Activated T-helper 17 cell treated with anti-CD3 and anti-CD28 coated beads, Interleukin-2, amount 50 U/mL, for 72 hours (primary cell): ENCODE data around the gene PGAP2. TPM values are rescaled to one million over a fixed set of nuclear protein-coding genes. Genes with fewer than 3 reads are reported as not detected.

Experiments
- ATAC-seq: fragments of 150-1000 bp; cut with Tn5 transposase; replicated peaks from 2 replicates; pipeline ENCODE4 v1.10.0; 2021; ENCODE audit warnings: mild to moderate bottlenecking, moderate library complexity
- H3K27ac Mint-ChIP-seq: one replicate; pipeline ENCODE4 v1.8.0; 2022; ENCODE audit warnings: mixed read lengths
- H3K27me3 Mint-ChIP-seq: one replicate; pipeline ENCODE4 v1.8.0; 2022; ENCODE audit warnings: mixed read lengths
- H3K36me3 Mint-ChIP-seq: one replicate; pipeline ENCODE4 v1.8.0; 2022; ENCODE audit warnings: low read depth, mild to moderate bottlenecking, mixed read lengths
- H3K4me1 Mint-ChIP-seq: one replicate; pipeline ENCODE4 v1.8.0; 2022; ENCODE audit warnings: mixed read lengths
- H3K4me3 Mint-ChIP-seq: one replicate; pipeline ENCODE4 v1.8.0; 2022; ENCODE audit warnings: mild to moderate bottlenecking, mixed read lengths
- H3K9me3 Mint-ChIP-seq: one replicate; pipeline ENCODE4 v1.8.0; 2022; ENCODE audit warnings: mixed read lengths
- total RNA-seq, 2 donors: library from RNA; stranded (reverse); gene quantifications; one replicate each; pipeline ENCODE4 v1.2.3, GENCODE V29; 2022

PGAP2 gene
- total RNA-seq, 2 donors from 2014 or later, result 25.6 to 31.8 TPM

DNA sequence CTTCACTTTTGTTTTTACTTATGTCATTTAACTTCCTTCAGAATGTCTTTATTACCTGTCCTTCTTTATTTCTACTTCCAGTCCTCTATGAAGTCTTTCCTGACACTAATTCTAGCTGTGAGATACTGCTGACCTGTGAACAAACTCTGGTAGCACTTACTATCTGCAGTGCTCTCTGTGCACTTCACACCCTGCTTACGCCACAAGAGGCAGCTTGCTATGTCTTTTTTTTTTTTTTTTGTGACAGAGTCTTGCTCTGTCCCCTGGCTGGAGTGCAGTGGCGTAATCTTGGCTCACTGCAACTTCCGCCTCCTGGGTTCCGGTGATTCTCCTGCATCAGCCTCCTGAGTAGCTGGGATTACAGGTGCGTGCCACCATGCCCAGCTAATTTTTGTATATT, 57.8 kb downstream of the PGAP2 start:
- H3K27me3 Mint-ChIP-seq, result no peaks in the 10 kb centered on the region
- no peaks in the 10 kb centered on the region for H3K9me3 Mint-ChIP-seq
- no peaks in the 10 kb centered on the region for H3K36me3 Mint-ChIP-seq
- no peak for ATAC-seq
- peak overlapping the region; percentile 53 for H3K4me3 Mint-ChIP-seq
- peak overlapping the region; percentile 51 for H3K27ac Mint-ChIP-seq
- H3K4me1 Mint-ChIP-seq, result peaks cover 54% of the 10 kb centered on the region

DNA sequence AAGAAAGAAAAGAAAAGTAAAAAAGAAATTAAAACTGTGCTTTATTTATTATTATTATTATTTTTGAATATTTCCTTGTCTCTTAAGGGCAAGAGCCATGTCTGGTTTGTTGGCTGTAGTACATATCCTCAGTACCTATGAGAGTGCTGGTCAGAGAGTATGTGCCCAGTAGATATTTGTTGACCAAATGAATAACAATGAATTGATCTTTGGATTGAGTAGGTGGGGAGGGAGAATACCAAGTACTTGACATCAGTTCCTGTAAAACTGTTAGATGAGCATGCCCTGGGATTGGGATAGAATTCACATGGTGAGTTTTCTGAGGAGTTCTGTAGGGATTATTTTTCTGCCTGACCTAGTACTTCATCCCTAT, 58.5 kb downstream of the PGAP2 start:
- Mint-ChIP-seq H3K4me1 (peaks cover 56% of the 10 kb centered on the region), H3K4me3 (peak overlapping the region; percentile 53), H3K27me3 (no peaks in the 10 kb centered on the region), H3K27ac (peak overlapping the region; percentile 64), H3K9me3 (no peaks in the 10 kb centered on the region), H3K36me3 (peaks cover under 1% of the 10 kb centered on the region)
- no peak for ATAC-seq

DNA sequence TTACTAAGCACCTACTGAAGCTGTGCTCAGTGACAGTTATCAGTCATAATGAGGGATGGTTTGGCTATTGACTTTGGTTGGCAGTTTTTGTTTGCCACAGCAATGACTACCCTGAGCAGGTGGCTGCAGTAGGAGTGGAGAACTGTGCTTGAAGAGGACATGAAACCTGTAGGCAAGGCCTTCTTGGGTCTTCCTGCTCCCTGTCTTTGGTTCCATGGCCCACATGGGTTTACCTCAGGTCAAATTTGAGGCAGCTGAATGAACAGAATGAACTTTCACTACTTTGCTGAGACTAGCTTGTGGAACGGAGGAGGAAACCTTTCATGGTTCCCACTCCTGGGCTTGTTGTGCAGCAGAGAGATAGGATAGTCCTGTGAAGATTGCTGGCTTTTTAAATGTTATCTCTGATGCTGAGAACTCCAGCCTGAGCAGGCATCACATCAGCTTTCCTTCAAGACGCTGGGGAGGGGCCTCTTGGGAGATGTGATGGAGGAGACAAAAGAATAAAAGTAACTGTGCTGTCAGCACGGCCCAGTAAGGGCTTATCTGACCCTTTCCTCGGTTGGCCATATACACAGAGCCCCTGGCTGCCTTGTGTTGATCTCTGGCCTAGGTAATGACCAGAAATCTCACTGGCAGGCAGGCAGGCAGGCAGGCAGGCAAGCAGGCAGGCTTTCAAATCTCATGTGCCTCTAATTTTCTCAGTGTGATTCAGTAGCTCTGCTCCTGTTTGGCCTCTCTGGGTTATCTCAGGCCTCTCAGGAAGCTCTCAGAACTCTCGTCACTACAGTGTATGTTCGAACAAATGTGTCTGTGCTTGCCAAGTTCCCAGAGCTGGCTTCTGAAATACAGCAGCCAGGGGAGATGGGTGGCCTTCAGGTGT, 59.1 kb downstream of the PGAP2 start:
- Mint-ChIP-seq H3K27ac (peak overlapping the region; percentile 64), H3K4me1 (peaks cover 54% of the 10 kb centered on the region), H3K36me3 (peaks cover 7% of the 10 kb centered on the region), H3K27me3 (no peaks in the 10 kb centered on the region), H3K9me3 (no peaks in the 10 kb centered on the region), H3K4me3 (peak overlapping the region; percentile 53)
- ATAC-seq, result peak; percentile 79

DNA sequence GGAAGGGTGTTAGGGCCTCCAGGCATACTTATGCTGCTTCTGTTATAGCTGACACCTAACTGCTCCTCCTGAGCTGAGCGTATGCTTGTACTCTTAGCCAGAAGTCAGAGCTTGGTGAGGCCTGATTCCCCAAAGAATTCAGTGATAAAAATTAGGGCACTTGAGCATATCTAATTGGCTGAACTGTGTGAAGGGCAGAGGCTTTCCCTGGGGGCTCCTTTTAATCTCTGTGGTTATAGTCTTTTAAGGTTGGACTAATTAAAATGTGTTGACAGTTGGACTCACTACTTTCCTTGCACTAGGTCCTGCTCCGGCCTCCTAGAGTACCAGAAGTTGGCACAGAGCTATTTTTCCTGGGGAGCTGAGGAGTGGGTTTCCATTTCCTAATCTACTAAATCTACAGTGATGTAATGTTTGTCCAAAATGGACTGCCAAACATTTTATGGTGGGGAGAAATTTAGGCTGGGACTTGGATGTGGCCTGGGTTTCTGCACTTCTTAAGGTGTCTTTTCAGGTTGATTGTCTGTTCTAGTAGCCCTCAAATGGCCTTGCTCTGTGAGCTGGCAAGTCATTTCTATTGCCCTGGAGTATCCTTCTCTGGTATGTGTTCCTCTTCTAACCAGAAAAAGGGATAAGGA, 65.5 kb downstream of the PGAP2 start:
- Mint-ChIP-seq H3K9me3 (no peaks in the 10 kb centered on the region), H3K36me3 (peaks cover 13% of the 10 kb centered on the region), H3K4me3 (no peak overlapping the region), H3K27me3 (no peaks in the 10 kb centered on the region), H3K4me1 (peaks cover 52% of the 10 kb centered on the region), H3K27ac (peak overlapping the region; percentile 36)
- ATAC-seq, result no peak

Other genes starting within 250 kb of the PGAP2 start
- not detected for gene ART5, start 166.6 kb upstream of the PGAP2 start, total RNA-seq
- not detected for gene ART1, start 163.4 kb upstream of the PGAP2 start, total RNA-seq
- gene CHRNA10, start 137.2 kb upstream of the PGAP2 start, total RNA-seq, result 1 to 10 TPM; 3.0 to 4.6 TPM
- gene NUP98, start 11.0 kb upstream of the PGAP2 start, total RNA-seq, result 100 to 1,000 TPM; 126 to 149 TPM
- 100 to 1,000 TPM; 151 to 154 TPM for gene RHOG, start 32.4 kb downstream of the PGAP2 start, total RNA-seq
- gene STIM1, start 47.1 kb downstream of the PGAP2 start, total RNA-seq, result 10 to 100 TPM; 68.8 to 82.7 TPM